HG03060 (cell line): ENCODE results near the gene TUBB1.

ENCODE experiments used
- ATAC-seq: cut with Tn5 transposase; IDR thresholded peaks from one replicate; pipeline ENCODE4 v1.9.1; 2021; ENCODE audit warnings: low read depth, moderate number of reproducible peaks; ENCODE audit not compliant: unreplicated experiment

TUBB1 gene

GRCh38 chr20:59016795-59017492 lies 2.3 kb upstream of the TUBB1 start:
- ATAC-seq, result no peak

- no peak for ATAC-seq
These were observed 1.6 kb upstream of the TUBB1 start for GRCh38 chr20:59017493-59018231.

GRCh38 chr20:59018817-59019216 lies 412 bp upstream of the TUBB1 start:
- ATAC-seq, result no peak

- ATAC-seq, result no peak
These were observed 1.8 kb downstream of the TUBB1 start for GRCh38 chr20:59020938-59021551.

GRCh38 chr20:59022754-59023153 lies 3.5 kb downstream of the TUBB1 start:
- no peak for ATAC-seq

- no peak for ATAC-seq
These were observed 4.4 kb downstream of the TUBB1 start for GRCh38 chr20:59023616-59024015.

GRCh38 chr20:59024111-59024530 lies 4.9 kb downstream of the TUBB1 start:
- no peak for ATAC-seq

- ATAC-seq, result no peak
These were observed 5.9 kb downstream of the TUBB1 start for GRCh38 chr20:59025086-59025485.

- ATAC-seq, result no peak
These were observed 6.3 kb downstream of the TUBB1 start for GRCh38 chr20:59025511-59025910.

- no peak for ATAC-seq
These were observed 7.9 kb downstream of the TUBB1 start for GRCh38 chr20:59026904-59027740.

GRCh38 chr20:59027741-59028320 lies 8.6 kb downstream of the TUBB1 start:
- ATAC-seq, result no peak

GRCh38 chr20:59028812-59029211 lies 9.6 kb downstream of the TUBB1 start:
- ATAC-seq, result no peak

- no peak for ATAC-seq
These were observed 11.8 kb downstream of the TUBB1 start for GRCh38 chr20:59030911-59031563.

GRCh38 chr20:59031564-59032022 lies 12.4 kb downstream of the TUBB1 start:
- no peak for ATAC-seq

- ATAC-seq, result no peak
These were observed 12.9 kb downstream of the TUBB1 start, which contains the start of gene ATP5F1E for GRCh38 chr20:59032023-59032712. ATP5F1E (minus strand) TSS chr20:59032335; CDS start chr20:59032251, 84 bp downstream.

GRCh38 chr20:59032713-59033059 lies 13.5 kb downstream of the TUBB1 start:
- ATAC-seq, result no peak

GRCh38 chr20:59033093-59033492 lies 13.9 kb downstream of the TUBB1 start:
- ATAC-seq, result no peak

GRCh38 chr20:59033616-59034165 lies 14.5 kb downstream of the TUBB1 start:
- ATAC-seq, result no peak

GRCh38 chr20:59035381-59035780 lies 16.2 kb downstream of the TUBB1 start:
- ATAC-seq, result no peak
